GM21737 (cell line): ENCODE measurements around the gene PPP2R5A.

Experiments used
- ATAC-seq: cut with Tn5 transposase; IDR thresholded peaks from one replicate; pipeline ENCODE4 v1.9.1; 2021; ENCODE audit warnings: mild to moderate bottlenecking, moderate library complexity; ENCODE audit not compliant: unreplicated experiment

PPP2R5A gene

DNA sequence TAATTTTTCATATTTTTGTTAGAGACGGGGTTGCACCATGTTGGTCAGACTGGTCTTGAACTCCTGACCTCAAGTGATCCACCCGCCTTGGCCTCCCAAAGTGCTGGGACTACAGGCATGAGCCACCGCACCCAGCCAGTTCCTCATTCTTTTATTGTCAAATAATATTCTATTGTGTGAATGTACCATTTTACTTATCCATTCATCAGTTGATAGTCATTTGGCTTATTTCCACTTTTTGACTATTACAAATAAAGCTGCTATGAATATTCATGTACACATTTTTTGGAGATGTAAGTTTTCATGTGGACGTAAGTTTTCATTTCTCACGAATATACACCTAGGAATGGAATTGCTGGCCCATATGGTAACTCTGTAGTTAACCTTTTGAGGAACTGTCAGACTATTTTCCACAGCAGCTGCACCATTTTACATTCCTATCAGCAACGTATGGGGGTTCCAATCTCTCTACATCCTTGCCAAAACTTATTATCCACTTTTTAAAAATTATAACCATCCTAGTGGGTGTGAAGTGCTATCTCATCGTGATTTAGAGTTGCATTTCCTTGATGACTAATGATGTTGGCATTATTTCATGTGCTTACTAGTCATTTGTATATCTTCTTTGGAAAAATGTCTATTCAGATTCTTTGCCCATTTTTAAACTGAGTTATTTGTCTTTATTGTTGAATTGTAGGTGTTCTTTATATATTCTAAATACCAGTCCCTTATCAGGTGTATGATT lies 116.8 kb downstream of the PPP2R5A start:
- ATAC-seq, result no peak

DNA sequence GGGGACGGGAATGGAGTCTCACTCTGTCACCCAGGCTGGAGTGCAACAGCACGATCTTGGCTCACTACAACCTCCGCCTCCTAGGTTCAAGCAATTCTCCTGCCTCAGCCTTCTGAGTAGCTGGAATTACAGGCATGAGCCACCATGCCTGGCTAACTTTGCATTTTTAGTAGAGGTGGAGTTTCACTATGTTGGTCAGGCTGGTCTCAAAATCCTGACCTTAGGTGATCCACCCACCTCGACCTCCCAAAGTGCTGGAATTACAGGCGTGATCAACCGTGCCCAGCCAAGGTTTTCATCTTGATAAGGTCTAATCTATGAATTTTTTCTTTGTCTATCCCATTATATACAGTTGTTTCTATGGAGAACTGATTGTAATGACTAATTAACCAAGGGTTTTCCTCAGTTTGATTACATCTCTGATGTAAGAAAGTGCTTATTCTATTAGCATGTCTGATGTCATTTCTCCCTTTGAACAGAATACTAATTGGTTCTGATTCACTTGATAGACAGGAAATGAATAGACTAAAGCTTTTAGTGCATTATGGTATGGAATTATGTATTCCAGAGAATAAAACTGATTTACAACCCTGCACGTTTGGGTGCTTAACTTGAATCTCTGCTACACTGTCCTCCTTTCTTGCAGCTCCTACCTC lies 117.6 kb downstream of the PPP2R5A start:
- no peak for ATAC-seq

DNA sequence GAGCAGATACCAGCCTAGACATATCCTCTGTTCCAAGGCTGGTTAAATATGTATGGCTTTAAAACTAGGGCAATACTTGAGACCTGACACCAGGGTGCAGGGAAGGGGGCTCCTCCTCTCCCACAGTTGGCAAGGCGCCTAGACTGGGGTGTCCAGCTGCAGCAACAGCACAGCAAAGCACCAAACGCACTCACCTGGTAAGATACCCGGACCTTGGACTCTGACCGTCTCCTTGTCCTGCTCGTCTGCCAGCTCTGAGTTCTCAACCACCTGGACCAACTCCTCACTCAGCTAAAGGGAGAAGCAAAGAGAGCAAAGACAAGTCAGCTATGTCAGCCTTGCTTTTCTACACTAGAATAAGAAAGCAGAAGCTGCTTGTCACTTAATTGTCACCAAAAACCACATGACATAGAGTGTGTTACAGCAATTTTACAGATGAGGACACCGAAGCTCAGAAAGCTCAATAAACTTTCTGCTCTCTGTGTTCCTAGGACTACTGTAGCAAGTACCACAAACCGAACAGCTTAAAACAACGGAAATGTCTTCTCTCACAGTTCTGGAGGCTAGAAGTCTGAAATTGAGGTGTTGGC lies 125.1 kb downstream of the PPP2R5A start:
- no peak for ATAC-seq
